C4-2B (cell line): ENCODE measurements around the gene FASTKD2.

Experiments
- CTCF ChIP-seq: fragments of 450-650 bp; conservative IDR thresholded peaks from 2 replicates; pipeline ENCODE4 v1.5.1; 2017; ENCODE audit warnings: mild to moderate bottlenecking
- ZFX ChIP-seq: fragments of 450-650 bp; IDR thresholded peaks from 2 replicates; pipeline ENCODE4 v1.6.1; 2017

- no peak for TF ChIP-seq CTCF
- TF ChIP-seq ZFX = no peak
Observed at GRCh38 chr2:206838690-206839089, 73.3 kb downstream of the FASTKD2 start.
